HG03095 (cell line): ENCODE data around the gene PRXL2A.
"Not testable (repeated sequence)": the region's sequence is repeated elsewhere in the genome, so short reads cannot be mapped to it uniquely, and the experiment has no call there.

Source experiments
- ATAC-seq: cut with Tn5 transposase; IDR thresholded peaks from one replicate; pipeline ENCODE4 v1.9.1; 2021; ENCODE audit warnings: moderate library complexity; ENCODE audit not compliant: unreplicated experiment

PRXL2A gene

DNA sequence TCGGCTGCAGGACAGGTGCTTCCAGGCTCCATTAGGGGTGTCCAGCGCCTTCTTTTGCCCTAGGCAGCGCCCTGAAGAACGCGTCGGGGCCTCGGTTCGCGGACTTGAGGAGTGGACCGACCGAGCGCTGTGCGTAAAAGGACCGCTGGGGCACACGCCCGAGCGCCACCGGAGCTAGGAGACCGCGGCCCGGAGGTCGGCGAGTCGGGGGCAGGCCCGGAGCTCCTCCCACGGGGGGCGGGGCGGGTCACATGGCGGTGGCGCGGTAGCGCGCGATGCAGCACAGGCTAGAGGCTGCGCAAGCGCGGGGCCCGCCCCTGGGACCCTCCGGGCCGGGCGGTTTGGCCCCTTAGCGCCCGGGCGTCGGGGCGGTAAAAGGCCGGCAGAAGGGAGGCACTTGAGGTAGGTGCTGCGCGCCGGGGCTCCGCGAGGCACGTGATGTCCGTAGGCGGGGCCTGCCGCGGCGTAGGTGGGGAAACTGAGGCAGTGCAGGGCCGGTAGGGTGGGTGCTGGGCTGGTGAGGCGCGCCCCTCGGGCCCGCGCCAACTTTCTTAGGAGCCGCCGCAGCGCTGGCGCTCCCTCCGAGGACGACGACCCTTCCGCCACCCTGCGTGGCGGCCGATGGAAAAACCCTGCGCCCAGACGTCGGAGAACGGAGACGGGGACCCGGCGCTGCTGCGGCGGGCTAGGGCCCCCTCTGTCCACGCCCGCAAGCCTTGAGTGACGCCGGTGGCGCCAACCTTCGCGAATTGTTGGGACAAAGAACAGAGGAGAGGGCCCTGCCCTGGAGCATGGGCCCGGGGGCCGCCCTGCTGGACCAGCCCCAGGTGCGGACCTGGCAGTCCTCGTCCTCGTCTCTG, at the start of gene PRXL2A:
Gene PRXL2A, plus strand, starts transcription at position 310 of the 860 bp plus-strand sequence. CDS start 11,917 bp downstream, outside the sequence.
- peak; percentile 92 for ATAC-seq

GRCh38 chr10:80358925-80359324, 49.4 kb upstream of the PRXL2A start:
- not testable (repeated sequence) for ATAC-seq

DNA sequence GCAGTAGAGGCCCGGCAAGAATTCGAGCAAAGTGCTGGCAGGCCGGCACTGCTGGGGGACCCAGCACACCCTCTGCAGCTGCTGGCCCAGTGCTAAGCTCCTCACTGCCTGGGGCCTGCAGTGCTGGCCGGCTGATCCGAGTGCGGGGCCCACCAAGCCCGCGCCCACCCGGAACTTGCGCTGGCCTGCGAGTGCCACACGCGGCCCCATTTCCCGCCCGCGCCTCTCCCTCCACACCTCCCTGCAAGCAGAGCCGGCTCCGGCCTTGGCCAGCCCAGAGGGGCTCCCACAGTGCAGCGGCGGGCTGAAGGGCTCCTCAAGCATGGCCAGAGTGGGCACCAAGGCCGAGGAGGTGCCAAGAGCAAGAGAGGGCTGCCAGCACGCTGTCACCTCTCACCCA, 48.7 kb upstream of the PRXL2A start:
- no peak for ATAC-seq

- ATAC-seq, result no peak
These were observed 42.8 kb upstream of the PRXL2A start for GRCh38 chr10:80365510-80365909.

- no peak for ATAC-seq
These were observed 36.9 kb upstream of the PRXL2A start for GRCh38 chr10:80371467-80371866.

- no peak for ATAC-seq
These were observed 35.7 kb upstream of the PRXL2A start for GRCh38 chr10:80372675-80373074.

- no peak for ATAC-seq
These were observed 34.8 kb upstream of the PRXL2A start for GRCh38 chr10:80373502-80373901.

DNA sequence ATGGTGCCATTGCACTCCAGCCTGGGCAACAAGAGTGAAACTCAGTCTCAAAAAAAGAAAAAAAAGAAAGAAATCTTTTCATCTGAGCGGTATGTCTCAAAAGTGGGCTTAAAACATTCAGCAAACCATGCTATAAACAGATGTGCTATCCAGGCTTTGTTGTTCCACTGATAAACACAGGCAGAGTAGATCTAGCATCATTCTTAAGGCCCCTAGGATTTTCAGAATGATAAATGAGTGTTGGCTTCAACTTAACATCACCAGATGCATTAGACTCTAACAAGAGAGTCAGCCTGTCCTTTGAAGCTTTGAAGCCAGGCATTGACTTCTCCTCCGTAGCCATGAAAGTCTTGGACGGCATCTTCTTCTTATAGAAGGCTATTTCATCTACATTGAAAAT, 28.6 kb upstream of the PRXL2A start:
- no peak for ATAC-seq

DNA sequence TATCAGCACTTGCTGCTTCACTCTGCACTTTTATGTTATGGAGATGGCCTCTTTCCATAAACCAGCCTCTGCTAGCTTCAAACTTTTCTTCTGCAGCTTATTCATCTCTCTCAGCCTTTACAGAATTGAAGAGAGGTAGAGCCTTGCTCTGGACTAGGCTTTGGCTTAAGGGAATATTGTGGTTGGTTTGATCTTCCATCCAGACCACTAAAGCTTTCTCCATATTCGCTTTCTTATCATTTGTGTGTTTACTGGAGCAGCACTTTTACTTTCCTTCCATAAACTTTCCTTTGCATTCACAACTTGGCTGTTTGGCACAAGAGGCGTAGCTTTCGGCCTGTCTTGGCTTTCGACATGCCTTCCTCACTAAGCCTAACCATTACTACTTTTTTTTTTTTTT, 28.2 kb upstream of the PRXL2A start:
- ATAC-seq, result no peak

DNA sequence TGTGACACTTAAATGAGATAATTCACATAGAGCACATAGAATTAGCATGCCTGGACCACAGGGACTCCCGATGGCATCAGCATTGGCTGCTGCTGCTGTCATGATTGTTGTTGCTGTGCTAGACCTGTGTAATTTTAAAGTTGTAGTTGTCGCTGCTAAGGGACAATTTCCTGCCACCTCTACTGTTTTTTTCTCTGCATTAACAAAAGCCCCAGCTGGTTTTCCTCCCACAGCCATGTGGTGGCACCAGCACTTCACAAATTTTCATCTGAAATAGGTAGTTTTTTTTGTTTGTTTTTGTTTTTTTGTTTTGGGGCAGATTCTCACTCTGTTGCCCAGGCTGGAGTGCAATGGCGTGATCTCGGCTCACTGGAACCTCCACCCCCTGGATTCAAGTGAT, 25.4 kb upstream of the PRXL2A start:
- no peak for ATAC-seq

- ATAC-seq, result no peak
These were observed 17.6 kb upstream of the PRXL2A start for GRCh38 chr10:80390740-80391139.

GRCh38 chr10:80392250-80392649, 16.1 kb upstream of the PRXL2A start:
- no peak for ATAC-seq

DNA sequence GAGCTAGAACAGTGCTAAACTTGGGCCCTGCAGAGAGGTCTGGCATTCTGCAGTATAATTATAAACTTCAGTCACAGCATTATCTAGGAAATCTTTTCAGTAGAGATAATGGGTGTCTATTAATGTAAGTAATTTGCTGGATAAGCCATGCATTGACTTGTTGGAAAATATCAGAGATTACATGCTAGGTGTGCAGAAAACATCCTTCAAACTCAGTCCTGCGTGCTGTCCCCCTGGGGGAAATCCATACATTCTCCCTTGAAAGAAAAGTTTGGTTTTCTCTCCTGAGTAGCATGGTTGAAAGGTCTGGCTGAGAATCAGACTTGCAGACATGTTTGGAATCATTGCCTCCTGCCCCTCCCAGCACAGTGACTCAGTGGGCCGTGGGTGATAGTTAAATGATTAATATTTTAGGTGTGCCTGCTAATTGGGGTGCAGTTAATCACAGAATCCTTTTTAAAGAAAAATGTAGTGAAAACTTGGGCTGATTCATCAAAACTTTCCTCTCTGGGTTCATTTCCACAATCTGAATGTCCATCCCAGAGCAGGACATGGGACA, 13.9 kb upstream of the PRXL2A start:
- ATAC-seq, result no peak

- no peak for ATAC-seq
These were observed 11.3 kb upstream of the PRXL2A start for GRCh38 chr10:80397014-80397413.

DNA sequence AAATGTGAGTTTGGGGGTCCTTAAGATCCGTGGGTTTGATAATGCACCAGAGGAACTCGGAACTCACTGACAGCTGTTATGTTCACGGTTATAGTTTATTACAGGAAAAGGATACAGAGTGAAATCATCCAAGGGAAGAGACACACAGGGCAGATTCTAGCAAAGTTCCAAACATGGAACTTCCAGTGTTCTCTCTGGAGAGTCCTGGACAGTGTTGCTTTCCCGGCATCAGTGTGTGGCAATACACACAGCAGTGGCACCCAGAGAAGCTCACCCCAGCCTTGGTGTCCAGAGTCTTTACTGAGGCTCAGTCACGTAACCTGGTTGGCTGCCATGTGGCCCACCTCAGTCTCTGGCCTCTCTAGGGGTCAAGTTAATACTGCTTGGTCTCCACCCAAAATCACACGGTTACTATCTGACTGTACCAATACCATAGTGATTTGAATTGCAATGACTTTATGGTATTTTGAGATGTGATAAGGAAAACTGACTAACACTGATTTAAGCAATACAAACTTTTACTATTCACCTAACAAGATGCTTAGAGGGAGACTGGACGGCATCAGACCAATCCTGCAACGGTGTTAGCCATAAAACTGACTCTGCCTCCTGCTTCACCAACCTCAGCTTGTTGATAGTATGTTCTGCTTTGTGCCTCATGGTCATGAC, 8.1 kb upstream of the PRXL2A start:
- ATAC-seq, result no peak

- no peak for ATAC-seq
These were observed 3.3 kb upstream of the PRXL2A start for GRCh38 chr10:80405035-80405434.

DNA sequence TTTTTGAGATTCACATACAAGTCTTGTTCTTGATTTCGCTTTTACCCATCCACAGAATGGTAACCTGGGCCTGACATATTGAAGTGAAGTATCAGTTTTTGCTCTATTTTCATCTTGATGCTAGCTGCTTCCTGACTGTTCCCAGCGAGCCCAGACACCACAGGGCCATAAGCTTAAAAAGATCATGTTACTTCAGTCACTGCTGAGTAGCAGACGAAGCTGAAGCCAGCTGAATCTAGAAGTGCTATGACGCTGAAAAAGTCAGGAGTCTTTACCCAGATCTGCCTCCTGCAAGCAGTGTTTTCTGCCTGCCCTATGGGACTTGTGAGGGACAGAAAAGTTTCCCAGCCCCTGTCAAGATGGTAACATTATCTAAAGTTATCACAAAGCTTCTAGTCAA, 2.7 kb upstream of the PRXL2A start:
- no peak for ATAC-seq

DNA sequence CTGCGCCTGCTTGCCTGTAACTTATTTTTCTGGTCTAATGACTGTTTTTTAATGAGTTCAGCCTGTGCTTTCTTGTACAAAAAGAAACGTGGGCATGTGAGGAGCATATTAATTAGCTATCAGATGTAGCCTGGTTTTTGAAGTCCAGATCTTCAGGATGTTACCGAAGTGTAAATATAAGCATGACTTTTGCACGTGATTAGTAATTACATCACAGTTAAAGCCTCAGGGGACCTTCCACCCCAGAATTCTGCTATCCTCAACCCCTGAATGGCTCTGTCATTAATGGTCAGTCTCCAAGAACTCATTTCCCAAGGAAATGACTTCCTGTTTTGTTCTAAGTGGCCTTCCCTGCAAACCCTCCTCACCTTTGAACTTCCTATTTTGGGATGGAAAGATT, 2.1 kb upstream of the PRXL2A start:
- ATAC-seq, result no peak

DNA sequence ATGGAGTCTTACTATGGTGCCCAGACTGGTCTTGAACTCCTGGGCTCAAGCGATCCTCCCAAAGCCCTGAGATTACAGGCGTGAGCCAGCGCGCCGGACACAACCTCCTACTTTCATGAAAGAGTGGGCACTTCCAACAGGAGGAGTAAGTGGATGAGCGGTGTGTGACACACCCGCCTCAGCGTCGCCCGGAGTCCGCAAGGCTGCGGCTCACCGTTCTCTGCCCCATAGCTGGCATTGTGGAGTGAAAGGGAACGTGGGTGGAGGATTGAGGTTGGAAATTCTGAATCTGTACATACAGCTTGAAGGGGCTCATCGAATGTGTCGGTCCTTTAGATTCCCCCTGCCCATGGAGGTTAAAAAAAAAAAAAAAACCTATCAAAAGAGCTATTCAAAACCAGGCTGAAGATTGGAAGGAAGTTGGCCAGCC, 524 bp upstream of the PRXL2A start:
- peak; percentile 16 for ATAC-seq

GRCh38 chr10:80409121-80409520, 770 bp downstream of the PRXL2A start:
- no peak for ATAC-seq

DNA sequence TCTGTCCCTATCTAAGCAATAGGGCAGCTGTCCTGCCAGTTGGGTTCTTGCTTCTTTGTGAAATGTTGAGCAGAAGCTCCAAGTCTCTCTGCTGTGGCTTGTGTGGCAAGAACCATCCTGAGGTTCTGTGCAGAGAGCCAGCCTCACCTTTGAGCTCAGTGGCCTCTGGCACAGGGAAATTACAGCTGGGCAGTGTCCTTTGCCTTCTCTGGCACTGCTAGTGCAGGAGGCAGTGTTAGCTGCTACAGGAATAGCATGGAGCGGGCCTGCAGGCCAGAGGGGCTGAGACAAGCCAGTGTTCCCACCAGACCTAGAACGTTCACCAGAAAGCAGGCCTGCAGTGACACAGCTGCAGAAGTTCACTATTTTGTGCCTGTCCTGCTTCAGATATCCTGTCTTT, 1.8 kb downstream of the PRXL2A start:
- ATAC-seq, result no peak

GRCh38 chr10:80410578-80411145, 2.3 kb downstream of the PRXL2A start:
- no peak for ATAC-seq
